Adrenal gland (tissue), 12 donors: Measurements from ENCODE around the gene CLMN. TPM values are rescaled to one million over a fixed set of nuclear protein-coding genes. Genes with fewer than 3 reads are reported as not detected.
A peak's percentile ranks its signal among the peaks of the same experiment; 100 is the strongest.

Source experiments
- DNase-seq, 7 donors: peaks; one replicate each; pipeline ENCODE4 v3.0.0-alpha.2; 2019 to 2020
- H3K27ac ChIP-seq, 5 donors: fragments of 200-600 bp; sonication (generic) in 4 of 5; 1 replicate in 3 of 5; 2 replicates in 2 of 5; pipeline versions ENCODE4 v1.5.1 to v1.8.0; 2016 to 2020; ENCODE audit warnings: mild to moderate bottlenecking in 1 of 5
- H3K27me3 ChIP-seq: fragments of 200-600 bp; 2 replicates; pipeline ENCODE4 v1.8.0; 2021
- H3K36me3 ChIP-seq, 2 donors: fragments of 200-600 bp; replicated peaks in 1 of 2; 1 replicate in 1 of 2; 2 replicates in 1 of 2; pipeline versions ENCODE4 v1.5.1 to v1.8.0; 2018 to 2022
- H3K4me1 ChIP-seq, 2 donors: fragments of 200-600 bp; replicated peaks in 1 of 2; 1 replicate in 1 of 2; 2 replicates in 1 of 2; pipeline versions ENCODE4 v1.5.1 to v1.8.0; 2018 to 2021
- H3K4me3 ChIP-seq, 4 donors: fragments of 200-600 bp; sonication (generic) in 3 of 4; one replicate each; pipeline ENCODE4 v1.5.1; 2016 to 2018
- H3K9me3 ChIP-seq, 3 donors: fragments of 200-600 bp; sonication (generic) in 1 of 3; replicated peaks in 1 of 3; 1 replicate in 2 of 3; 2 replicates in 1 of 3; pipeline versions ENCODE4 v1.5.1 to v1.8.0; 2016 to 2021
- CTCF ChIP-seq, 6 experiments: fragments of 450-650 bp in 4 of 6; fragments of 200-600 bp in 2 of 6; sonication (generic) in 1 of 6; IDR thresholded peaks; 1 replicate in 5 of 6; 2 replicates in 1 of 6; pipeline versions ENCODE4 v1.5.1 to v1.8.0; 2016 to 2021; ENCODE audit warnings: antibody characterized with exemption in 6 of 6, mild to moderate bottlenecking in 2 of 6, moderate library complexity in 1 of 6
- POLR2A ChIP-seq, 2 donors: fragments of 450-650 bp; IDR thresholded peaks; one replicate each; pipeline ENCODE4 v1.6.1; 2017; ENCODE audit warnings: antibody characterized with exemption in 2 of 2, mild to moderate bottlenecking in 2 of 2, moderate library complexity in 1 of 2
- whole genome bisulfite sequencing, 4 donors: extraction: QIAGEN DNeasy Blood & Tissue Kit in 2 of 4; methylation state at CpG; one replicate each; pipeline versions ENCODE4 v1.1.5 to v1.1.7; 2013 to 2017; 5-methylcytosine and 5-hydroxymethylcytosine counted together
- intact Hi-C, 2 donors: fragments of 100-400 bp; cut with DNase I; formaldehyde crosslinking; loops; one replicate each; pipeline versions ENCODE4 v1.14.1 to v1.15.0; 2022 to 2023
- polyA plus RNA-seq, 3 donors: library from polyadenylated mRNA; stranded (reverse); fragments of 200-250 nt in 2 of 3; fragments of 350-450 nt in 1 of 3; fragmentation: Illumina TruSeq in 1 of 3; extraction: RNeasy Lipid Tissue Mini Kit (QIAGEN cat#74804) in 1 of 3; gene quantifications; one replicate each; pipeline ENCODE4 v1.2.3, GENCODE V29; 2013 to 2014
- total RNA-seq, 9 donors: library from RNA; depleted of rRNA in 4 of 9; stranded (reverse); fragments of >200 nt in 4 of 9; fragments of 120-200 nt in 1 of 9; fragmentation: NEBNext Ultra II Directional in 1 of 9; extraction: Animal tissue kit (Norgen Biotek cat#: 25700) in 1 of 9; gene quantifications; one replicate each; pipeline versions ENCODE4 v1.1.0 to v1.2.4, GENCODE V29; 2013 to 2023
- donor health status: healthy with polysubstance abuse.
- donor health status: Bipolar disorder and iron deficiency.
- donor health status: DM: yes; HTN: yes; CAD: no.
- donor health status: DM: no; HTN: no; CAD: no.
- donor health status: DM: no; HTN: no; CAD: no.
- donor health status: DM: yes; HTN: yes; CAD: no.

Gene CLMN
- total and polyA plus RNA-seq, 12 donors, result 2.7 to 9.5 (median 4.9) TPM

GRCh38 chr14:95225251-95225887, 94.3 kb downstream of the CLMN start:
- no peaks in the 10 kb centered on the region for H3K9me3 ChIP-seq
- peaks cover 0 to 5% of the 10 kb centered on the region in 2 donors for H3K4me1 ChIP-seq
- TF ChIP-seq POLR2A (IDR thresholded peaks at IDR 0.05) (no peak), CTCF (IDR thresholded peaks at IDR 0.05) (no peak)
- no peaks in the 10 kb centered on the region for H3K27me3 ChIP-seq
- 71 to 82% (median 78%) methylated on average over 6 to 7 of the region's 7 CpGs for WGBS, 4 donors
- no peak for DNase-seq
- intact Hi-C loops, result no loop called here
- H3K4me3 ChIP-seq, result no peak overlapping the region
- H3K36me3 ChIP-seq, result no peaks in the 10 kb centered on the region
- H3K27ac ChIP-seq, result no peak overlapping the region

GRCh38 chr14:95222870-95223398, 96.8 kb downstream of the CLMN start:
- peaks cover 0 to 5% of the 10 kb centered on the region in 2 donors for H3K4me1 ChIP-seq
- H3K27ac ChIP-seq, result peak overlapping the region in 1 of 5 donors; percentile 60
- DNase-seq, result no peak
- H3K9me3 ChIP-seq, result no peaks in the 10 kb centered on the region
- H3K4me3 ChIP-seq, result no peak overlapping the region
- WGBS, 4 donors, result 68 to 75% (median 72%) methylated on average over 3 of the region's 3 CpGs
- H3K36me3 ChIP-seq, result no peaks in the 10 kb centered on the region
- TF ChIP-seq CTCF (IDR thresholded peaks at IDR 0.05) (no peak), POLR2A (IDR thresholded peaks at IDR 0.05) (no peak)
- intact Hi-C loops, result no loop called here
- H3K27me3 ChIP-seq, result no peaks in the 10 kb centered on the region

GRCh38 chr14:95222151-95222631, 97.5 kb downstream of the CLMN start:
- WGBS, 4 donors, result 59 to 69% (median 66%) methylated on average over 9 to 10 of the region's 10 CpGs
- Histone ChIP-seq H3K27me3 (no peaks in the 10 kb centered on the region), H3K9me3 (no peaks in the 10 kb centered on the region), H3K4me3 (no peak overlapping the region), H3K27ac (peak overlapping the region in 1 of 5 donors; percentile 60), H3K36me3 (no peaks in the 10 kb centered on the region), H3K4me1 (peaks cover 0 to under 1% of the 10 kb centered on the region in 2 donors)
- no peak for TF ChIP-seq CTCF (IDR thresholded peaks at IDR 0.05)
- no peak for TF ChIP-seq POLR2A (IDR thresholded peaks at IDR 0.05)
- DNase-seq, result no peak
- intact Hi-C loops, result no loop called here

- 94 to 96% (median 94%) methylated on average over 12 of the region's 12 CpGs for WGBS, 4 donors
- no peak for TF ChIP-seq POLR2A (IDR thresholded peaks at IDR 0.05)
- no peak for TF ChIP-seq CTCF (IDR thresholded peaks at IDR 0.05)
- no peaks in the 10 kb centered on the region for H3K4me1 ChIP-seq
- H3K27ac ChIP-seq, result peak overlapping the region in 1 of 5 donors; percentile 34
- H3K9me3 ChIP-seq, result no peaks in the 10 kb centered on the region
- no peaks in the 10 kb centered on the region for H3K36me3 ChIP-seq
- intact Hi-C loops, result no loop called here
- DNase-seq, result no peak
- H3K4me3 ChIP-seq, result no peak overlapping the region
- H3K27me3 ChIP-seq, result no peaks in the 10 kb centered on the region
Observed at GRCh38 chr14:95221531-95221930, 98.2 kb downstream of the CLMN start.
